ENCODE results near the gene RXRA.

RXRA gene

GRCh38 chr9:134299068-134299467 is 27.2 kb upstream of the RXRA start:
- H3K9ac ChIP-seq (ENCODE audit: low read length): no peak overlapping the region
- no peaks in the 10 kb centered on the region for H3K79me1 ChIP-seq (replicated peaks; ENCODE audit: low read length, poor library complexity, severe bottlenecking)
- no peaks in the 10 kb centered on the region for H3K36me3 ChIP-seq (ENCODE audit: control insufficient read depth in 1 of 2, insufficient read depth in 2 of 2, low read depth in 1 of 2, low read length in 2 of 2)
- peaks cover 20 to 39% of the 10 kb centered on the region in 2 experiments for H3K27me3 ChIP-seq (ENCODE audit: control insufficient read depth in 1 of 2, insufficient read depth in 1 of 2, low read length in 2 of 2)
- DNase-seq: no peak
- H3K4me1 ChIP-seq (ENCODE audit: control insufficient read depth, insufficient read depth, low read depth, low read length): peaks cover 2% of the 10 kb centered on the region
- H3K4me2 ChIP-seq (ENCODE audit: low read length, poor library complexity, severe bottlenecking): no peak overlapping the region
- H2BK5ac ChIP-seq (ENCODE audit: low read depth, low read length, poor library complexity, severe bottlenecking): no peak overlapping the region
- H4K8ac ChIP-seq (ENCODE audit: low read length): no peak overlapping the region
- H3K18ac ChIP-seq (ENCODE audit: low read depth in 1 of 2, low read length in 2 of 2): no peak overlapping the region
- no peak overlapping the region for H3K23ac ChIP-seq (ENCODE audit: low read length in 2 of 2)
- no peak overlapping the region for H3K27ac ChIP-seq (ENCODE audit: low read length, poor library complexity, severe bottlenecking)
- H3K4ac ChIP-seq (ENCODE audit: low read depth in 1 of 2, low read length in 2 of 2): no peak overlapping the region
- no peak overlapping the region for H3K4me3 ChIP-seq (ENCODE audit: insufficient read depth in 1 of 2, low read depth in 1 of 2, low read length in 2 of 2)
- no peak overlapping the region for H2BK15ac ChIP-seq (ENCODE audit: low read depth, poor library complexity, severe bottlenecking)
- H4K91ac ChIP-seq (ENCODE audit: low read length): no peak overlapping the region
- no peak overlapping the region for H2AFZ ChIP-seq (ENCODE audit: low read depth, low read length)
- no peak overlapping the region for H2BK120ac ChIP-seq (ENCODE audit: low read depth, low read length)
- H2BK12ac ChIP-seq (ENCODE audit: low read length in 2 of 2): no peak overlapping the region
- H2AK5ac ChIP-seq (ENCODE audit: low read length, severe bottlenecking): no peak overlapping the region
- H3K14ac ChIP-seq (ENCODE audit: low read length in 2 of 2): no peak overlapping the region
- H3K9me3 ChIP-seq (ENCODE audit: control insufficient read depth, low read length): no peaks in the 10 kb centered on the region
- WGBS: 84% methylated on average over 5 of the region's 5 CpGs

DNA sequence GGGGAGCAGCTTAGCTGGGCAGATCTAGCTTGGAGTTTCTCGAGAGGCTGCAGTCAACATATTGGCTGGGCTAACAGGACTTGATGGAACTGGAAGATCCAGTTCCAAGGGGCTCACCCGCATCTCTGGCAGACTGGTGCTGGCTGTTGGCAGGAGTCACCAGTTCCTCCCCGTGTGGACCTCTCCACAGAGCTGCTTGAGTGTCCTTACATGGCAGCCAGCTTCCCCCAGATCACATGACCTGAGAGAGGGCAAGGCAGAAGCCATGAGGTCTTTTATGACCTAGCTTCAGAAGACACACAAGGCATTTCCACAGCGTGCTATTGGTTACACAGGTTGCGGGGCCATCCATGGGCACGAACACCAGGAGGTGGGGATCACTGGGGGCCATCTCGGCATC is 26.4 kb upstream of the RXRA start:
- WGBS: 76% methylated on average over 4 of the region's 7 CpGs
- H3K27ac ChIP-seq (ENCODE audit: low read length, poor library complexity, severe bottlenecking): no peak overlapping the region
- H2BK12ac ChIP-seq (ENCODE audit: low read length in 2 of 2): no peak overlapping the region

DNA sequence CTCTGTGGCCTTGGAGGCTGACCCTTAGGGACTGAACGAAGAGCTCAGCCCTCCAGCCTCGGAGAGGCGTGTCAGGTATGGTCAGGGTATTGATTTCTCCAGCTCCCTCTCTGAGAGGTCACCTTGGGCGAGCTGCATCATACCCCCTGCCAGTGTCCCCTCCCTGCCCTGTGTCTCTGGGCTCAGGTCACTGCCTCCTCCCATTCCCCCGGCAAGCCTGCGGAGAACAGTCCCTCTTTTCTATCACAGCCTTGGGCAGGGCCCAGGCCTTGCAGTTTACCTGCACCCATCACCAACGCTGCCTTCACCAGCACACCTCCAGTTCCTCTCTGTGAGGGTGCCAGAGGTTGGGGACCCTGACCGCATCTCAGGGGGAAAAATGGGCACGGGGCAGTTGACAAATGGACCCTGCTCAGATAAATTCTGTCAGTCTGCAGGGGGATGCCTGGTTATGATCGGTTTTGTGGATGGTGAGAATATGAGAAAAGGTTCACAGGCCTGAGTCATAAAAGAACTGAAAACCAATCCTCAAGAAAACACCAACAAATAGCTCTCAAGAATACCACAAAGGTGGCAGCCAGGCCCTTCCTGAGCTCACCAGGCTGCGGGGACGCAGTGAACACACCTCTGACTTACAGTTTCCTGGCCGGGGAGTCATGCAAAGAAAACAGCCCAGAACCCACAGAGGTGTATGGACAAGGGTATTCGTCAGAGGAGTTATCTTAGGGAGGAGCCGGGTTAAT is 24.7 kb upstream of the RXRA start:
- 79% methylated on average over 14 of the region's 15 CpGs for WGBS

More for the DNA sequence above, 26.4 kb upstream of the RXRA start:
- H4K8ac ChIP-seq (ENCODE audit: low read length): no peak overlapping the region
- no peak overlapping the region for H2BK120ac ChIP-seq (ENCODE audit: low read depth, low read length)
- no peak overlapping the region for H3K23ac ChIP-seq (ENCODE audit: low read length in 2 of 2)
- peaks cover 2% of the 10 kb centered on the region for H3K4me1 ChIP-seq (ENCODE audit: control insufficient read depth, insufficient read depth, low read depth, low read length)
- no peaks in the 10 kb centered on the region for H3K9me3 ChIP-seq (ENCODE audit: control insufficient read depth, low read length)
- H3K4ac ChIP-seq (ENCODE audit: low read depth in 1 of 2, low read length in 2 of 2): no peak overlapping the region
- H2AK5ac ChIP-seq (ENCODE audit: low read length, severe bottlenecking): no peak overlapping the region
- no peak for DNase-seq
- no peak overlapping the region for H3K18ac ChIP-seq (ENCODE audit: low read depth in 1 of 2, low read length in 2 of 2)
- no peak overlapping the region for H3K4me2 ChIP-seq (ENCODE audit: low read length, poor library complexity, severe bottlenecking)
- no peak overlapping the region for H3K9ac ChIP-seq (ENCODE audit: low read length)
- no peaks in the 10 kb centered on the region for H3K79me1 ChIP-seq (replicated peaks; ENCODE audit: low read length, poor library complexity, severe bottlenecking)
- H3K36me3 ChIP-seq (ENCODE audit: control insufficient read depth in 1 of 2, insufficient read depth in 2 of 2, low read depth in 1 of 2, low read length in 2 of 2): no peaks in the 10 kb centered on the region
- no peak overlapping the region for H2AFZ ChIP-seq (ENCODE audit: low read depth, low read length)
- H3K14ac ChIP-seq (ENCODE audit: low read length in 2 of 2): no peak overlapping the region
- peaks cover 18 to 39% of the 10 kb centered on the region in 2 experiments for H3K27me3 ChIP-seq (ENCODE audit: control insufficient read depth in 1 of 2, insufficient read depth in 1 of 2, low read length in 2 of 2)
- H2BK5ac ChIP-seq (ENCODE audit: low read depth, low read length, poor library complexity, severe bottlenecking): no peak overlapping the region
- peak overlapping the region; percentile 13 for H2BK15ac ChIP-seq (ENCODE audit: low read depth, poor library complexity, severe bottlenecking)
- no peak overlapping the region for H4K91ac ChIP-seq (ENCODE audit: low read length)
- no peak overlapping the region for H3K4me3 ChIP-seq (ENCODE audit: insufficient read depth in 1 of 2, low read depth in 1 of 2, low read length in 2 of 2)

DNA sequence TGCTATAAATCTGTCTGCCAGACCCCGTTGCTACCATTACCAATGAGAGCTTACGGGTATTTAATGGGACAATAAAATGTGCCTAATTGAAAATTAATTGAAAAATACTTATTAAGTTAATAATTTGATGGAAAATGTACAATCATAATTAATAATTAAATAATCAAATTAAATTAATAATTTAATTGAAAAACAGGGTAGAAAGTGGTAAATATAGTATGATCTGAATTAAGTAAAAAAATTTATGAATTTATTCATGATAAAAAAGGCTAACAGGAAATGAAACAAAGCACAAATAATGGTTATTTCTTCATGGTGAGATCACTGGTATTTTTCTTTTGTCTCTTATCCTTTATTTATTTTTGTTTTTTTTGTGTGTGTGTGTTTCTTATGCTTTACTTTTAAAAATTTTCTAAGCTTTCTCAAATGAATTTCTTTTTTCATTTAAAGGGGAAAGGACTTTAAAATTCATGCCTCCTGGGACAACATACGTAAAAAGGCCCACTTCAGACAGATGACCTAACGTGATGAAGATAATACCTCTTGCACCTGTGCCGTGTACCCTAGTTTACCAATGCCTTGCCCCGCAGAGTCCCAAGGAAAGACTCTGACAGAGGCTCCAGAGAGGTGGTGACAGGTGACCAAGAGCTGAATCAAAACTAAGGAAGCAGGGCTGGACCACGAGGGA is 24.0 kb upstream of the RXRA start:
- no peak overlapping the region for H2BK12ac ChIP-seq (ENCODE audit: low read length in 2 of 2)
- H3K9ac ChIP-seq (ENCODE audit: low read length): no peak overlapping the region
- no peak overlapping the region for H3K18ac ChIP-seq (ENCODE audit: low read depth in 1 of 2, low read length in 2 of 2)
- DNase-seq: no peak
- WGBS: 92% methylated on average over 5 of the region's 7 CpGs
- H3K14ac ChIP-seq (ENCODE audit: low read length in 2 of 2): no peak overlapping the region
- H3K4me1 ChIP-seq (ENCODE audit: control insufficient read depth, insufficient read depth, low read depth, low read length): peaks cover 2% of the 10 kb centered on the region
- H3K9me3 ChIP-seq (ENCODE audit: control insufficient read depth, low read length): no peaks in the 10 kb centered on the region
- peaks cover 16 to 37% of the 10 kb centered on the region in 2 experiments for H3K27me3 ChIP-seq (ENCODE audit: control insufficient read depth in 1 of 2, insufficient read depth in 1 of 2, low read length in 2 of 2)
- no peak overlapping the region for H3K4me2 ChIP-seq (ENCODE audit: low read length, poor library complexity, severe bottlenecking)
- no peak overlapping the region for H4K8ac ChIP-seq (ENCODE audit: low read length)
- H3K23ac ChIP-seq (ENCODE audit: low read length in 2 of 2): no peak overlapping the region
- H3K79me1 ChIP-seq (replicated peaks; ENCODE audit: low read length, poor library complexity, severe bottlenecking): no peaks in the 10 kb centered on the region
- no peak overlapping the region for H3K27ac ChIP-seq (ENCODE audit: low read length, poor library complexity, severe bottlenecking)
- H2BK5ac ChIP-seq (ENCODE audit: low read depth, low read length, poor library complexity, severe bottlenecking): no peak overlapping the region
- no peak overlapping the region for H4K91ac ChIP-seq (ENCODE audit: low read length)
- H2BK15ac ChIP-seq (ENCODE audit: low read depth, poor library complexity, severe bottlenecking): no peak overlapping the region
- H2AK5ac ChIP-seq (ENCODE audit: low read length, severe bottlenecking): no peak overlapping the region
- H3K4ac ChIP-seq (ENCODE audit: low read depth in 1 of 2, low read length in 2 of 2): no peak overlapping the region
- no peaks in the 10 kb centered on the region for H3K36me3 ChIP-seq (ENCODE audit: control insufficient read depth in 1 of 2, insufficient read depth in 2 of 2, low read depth in 1 of 2, low read length in 2 of 2)
- no peak overlapping the region for H2AFZ ChIP-seq (ENCODE audit: low read depth, low read length)
- H3K4me3 ChIP-seq (ENCODE audit: insufficient read depth in 1 of 2, low read depth in 1 of 2, low read length in 2 of 2): no peak overlapping the region
- H2BK120ac ChIP-seq (ENCODE audit: low read depth, low read length): no peak overlapping the region

More for the DNA sequence above, 24.7 kb upstream of the RXRA start:
- H3K36me3 ChIP-seq (ENCODE audit: control insufficient read depth in 1 of 2, insufficient read depth in 2 of 2, low read depth in 1 of 2, low read length in 2 of 2): no peaks in the 10 kb centered on the region
- H2BK120ac ChIP-seq (ENCODE audit: low read depth, low read length): no peak overlapping the region
- no peak overlapping the region for H3K4ac ChIP-seq (ENCODE audit: low read depth in 1 of 2, low read length in 2 of 2)
- no peak overlapping the region for H3K9ac ChIP-seq (ENCODE audit: low read length)
- H2AK5ac ChIP-seq (ENCODE audit: low read length, severe bottlenecking): no peak overlapping the region
- H3K23ac ChIP-seq (ENCODE audit: low read length in 2 of 2): no peak overlapping the region
- H2BK12ac ChIP-seq (ENCODE audit: low read length in 2 of 2): no peak overlapping the region
- no peak overlapping the region for H3K4me2 ChIP-seq (ENCODE audit: low read length, poor library complexity, severe bottlenecking)
- no peak overlapping the region for H4K91ac ChIP-seq (ENCODE audit: low read length)
- no peaks in the 10 kb centered on the region for H3K79me1 ChIP-seq (replicated peaks; ENCODE audit: low read length, poor library complexity, severe bottlenecking)
- no peak overlapping the region for H2AFZ ChIP-seq (ENCODE audit: low read depth, low read length)
- H3K27me3 ChIP-seq (ENCODE audit: control insufficient read depth in 1 of 2, insufficient read depth in 1 of 2, low read length in 2 of 2): peaks cover 16 to 31% of the 10 kb centered on the region in 2 experiments
- DNase-seq: no peak
- H4K8ac ChIP-seq (ENCODE audit: low read length): no peak overlapping the region
- no peak overlapping the region for H3K27ac ChIP-seq (ENCODE audit: low read length, poor library complexity, severe bottlenecking)
- no peak overlapping the region for H3K4me3 ChIP-seq (ENCODE audit: insufficient read depth in 1 of 2, low read depth in 1 of 2, low read length in 2 of 2)
- no peak overlapping the region for H2BK5ac ChIP-seq (ENCODE audit: low read depth, low read length, poor library complexity, severe bottlenecking)
- H3K9me3 ChIP-seq (ENCODE audit: control insufficient read depth, low read length): no peaks in the 10 kb centered on the region
- peak overlapping the region; percentile 37 for H2BK15ac ChIP-seq (ENCODE audit: low read depth, poor library complexity, severe bottlenecking)
- peaks cover 2% of the 10 kb centered on the region for H3K4me1 ChIP-seq (ENCODE audit: control insufficient read depth, insufficient read depth, low read depth, low read length)
- H3K14ac ChIP-seq (ENCODE audit: low read length in 2 of 2): no peak overlapping the region
- H3K18ac ChIP-seq (ENCODE audit: low read depth in 1 of 2, low read length in 2 of 2): no peak overlapping the region

All from mesenchymal stem cell (in vitro differentiated cells and primary cell).